ENCODE data around the gene BTBD2.
A peak's percentile ranks its signal among the peaks of the same experiment; 100 is the strongest.
"Not testable (repeated sequence)": the region's sequence is repeated elsewhere in the genome, so short reads cannot be mapped to it uniquely, and the experiment has no call there.

BTBD2 gene

DNA sequence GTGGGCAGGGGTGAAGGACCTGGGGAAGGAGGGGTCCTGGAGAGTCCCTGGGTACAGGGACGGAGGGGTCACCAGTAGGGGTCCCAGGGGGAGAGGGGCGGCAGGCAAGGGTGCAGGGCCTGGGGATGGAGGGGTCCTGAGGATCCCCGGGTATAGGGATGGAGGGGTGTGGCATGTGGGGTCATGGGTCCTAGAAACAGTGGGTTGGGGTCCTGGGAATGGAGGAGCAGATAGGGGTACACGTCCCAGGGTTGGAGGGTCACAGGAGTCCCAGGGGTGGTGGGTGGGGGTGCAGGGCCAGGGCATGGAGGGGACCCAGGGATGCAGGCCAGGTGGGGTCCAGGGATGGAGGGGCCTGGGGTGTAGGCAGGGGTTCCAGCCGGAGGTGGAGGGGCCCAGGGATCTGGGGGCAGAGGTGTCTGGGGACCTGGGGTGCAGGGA is 1.4 kb downstream of the BTBD2 start:
- no peak for DNase-seq (ENCODE audit: low spot score)

- no peak for DNase-seq (ENCODE audit: low spot score)
Observed at GRCh38 chr19:2013683-2013961, 1.9 kb downstream of the BTBD2 start.

- no peak for DNase-seq (ENCODE audit: low spot score)
Observed at GRCh38 chr19:2012941-2013682, 2.4 kb downstream of the BTBD2 start.

DNA sequence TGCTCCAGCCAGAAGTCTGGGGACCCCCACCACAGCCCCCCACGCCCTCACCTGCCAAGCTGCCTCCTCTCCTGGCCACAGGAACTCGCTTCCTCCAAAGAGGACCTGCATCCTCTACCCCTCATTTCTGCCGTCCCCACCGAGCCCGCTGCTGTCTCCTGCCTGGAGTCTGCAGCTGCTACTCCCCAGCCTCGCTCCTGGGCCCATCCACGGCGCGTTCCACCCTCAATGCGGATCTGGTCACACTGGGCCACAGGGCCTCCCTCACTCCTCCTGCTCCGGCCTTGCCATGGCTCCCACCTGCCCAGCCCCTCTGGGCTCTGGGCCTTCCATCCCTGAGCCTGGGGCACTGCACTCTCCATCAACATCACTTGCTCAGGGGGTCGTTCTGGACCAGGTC is 4.3 kb downstream of the BTBD2 start:
- DNase-seq (ENCODE audit: low spot score): no peak

- no peak for DNase-seq (ENCODE audit: low spot score)
Observed at GRCh38 chr19:2010135-2010668, 5.3 kb downstream of the BTBD2 start.

DNA sequence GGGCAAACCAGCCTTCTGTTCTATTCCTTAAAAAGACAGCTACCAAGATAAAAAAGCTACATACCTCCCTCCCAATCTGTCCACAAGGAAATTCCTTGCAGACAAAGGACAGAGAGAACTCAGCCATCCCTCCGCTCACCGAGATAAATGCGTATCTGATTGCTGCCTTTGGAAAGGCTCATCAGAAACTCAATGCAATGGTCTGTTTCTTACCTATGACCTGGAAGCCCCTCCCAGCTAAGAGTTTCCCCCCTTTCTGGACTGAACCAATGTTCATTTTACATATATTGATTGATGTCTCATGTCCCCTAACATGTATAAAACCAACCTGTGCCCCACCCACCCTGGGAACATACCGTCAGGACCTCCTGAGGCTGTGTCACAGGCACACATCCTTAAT is 11.6 kb downstream of the BTBD2 start:
- no peak for DNase-seq (ENCODE audit: low spot score)

GRCh38 chr19:1999856-2000515 is 15.5 kb downstream of the BTBD2 start:
- no peak for DNase-seq (ENCODE audit: low spot score)

DNA sequence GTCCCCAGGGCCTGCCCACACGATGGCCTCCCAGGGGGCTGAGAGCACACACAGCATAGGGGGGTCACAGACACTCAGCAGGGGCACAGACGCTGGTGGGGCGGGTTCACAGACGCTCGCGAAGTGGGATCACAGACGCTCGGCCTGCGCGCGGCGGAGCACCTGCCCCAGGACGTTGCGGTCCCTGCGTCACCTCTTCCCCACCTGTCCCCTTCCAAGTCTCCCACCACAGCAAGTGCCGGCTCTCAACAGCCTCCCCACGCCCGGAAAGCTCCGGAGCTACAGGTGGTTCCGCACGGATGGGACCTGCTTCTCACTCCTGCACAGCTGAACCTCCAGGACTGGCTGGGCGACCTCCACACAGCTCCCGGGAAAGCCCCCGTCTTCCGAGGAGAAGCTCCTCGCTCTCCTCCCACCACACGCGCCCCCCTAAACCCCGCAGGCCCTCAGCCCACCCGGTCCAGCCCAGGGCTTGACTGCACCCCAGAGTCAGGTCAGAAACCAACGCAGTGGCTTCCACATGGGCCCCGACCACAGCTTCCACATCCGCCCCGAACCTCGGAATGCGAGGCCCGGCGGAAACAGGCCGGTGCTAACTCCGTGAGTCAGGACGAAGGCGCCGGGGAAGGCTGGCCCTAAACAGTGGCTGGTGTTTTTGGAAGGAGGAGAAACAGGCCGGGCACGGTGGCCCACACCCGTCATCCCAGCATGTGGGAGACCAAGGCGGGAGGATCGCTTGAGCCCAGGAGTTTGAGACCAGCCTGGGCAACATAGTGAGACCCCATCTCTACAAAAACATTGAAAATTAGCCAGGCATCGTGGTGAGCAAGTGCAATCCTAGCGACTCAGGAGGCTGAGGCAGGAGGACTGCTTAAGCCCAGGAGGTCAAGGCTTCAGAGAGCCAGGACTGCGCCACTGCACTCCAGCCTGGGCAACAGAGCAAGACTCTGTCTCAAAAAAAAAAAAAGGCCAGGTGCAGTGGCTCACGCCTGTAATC is 16.5 kb downstream of the BTBD2 start:
- no peak for DNase-seq (ENCODE audit: low spot score)

DNA sequence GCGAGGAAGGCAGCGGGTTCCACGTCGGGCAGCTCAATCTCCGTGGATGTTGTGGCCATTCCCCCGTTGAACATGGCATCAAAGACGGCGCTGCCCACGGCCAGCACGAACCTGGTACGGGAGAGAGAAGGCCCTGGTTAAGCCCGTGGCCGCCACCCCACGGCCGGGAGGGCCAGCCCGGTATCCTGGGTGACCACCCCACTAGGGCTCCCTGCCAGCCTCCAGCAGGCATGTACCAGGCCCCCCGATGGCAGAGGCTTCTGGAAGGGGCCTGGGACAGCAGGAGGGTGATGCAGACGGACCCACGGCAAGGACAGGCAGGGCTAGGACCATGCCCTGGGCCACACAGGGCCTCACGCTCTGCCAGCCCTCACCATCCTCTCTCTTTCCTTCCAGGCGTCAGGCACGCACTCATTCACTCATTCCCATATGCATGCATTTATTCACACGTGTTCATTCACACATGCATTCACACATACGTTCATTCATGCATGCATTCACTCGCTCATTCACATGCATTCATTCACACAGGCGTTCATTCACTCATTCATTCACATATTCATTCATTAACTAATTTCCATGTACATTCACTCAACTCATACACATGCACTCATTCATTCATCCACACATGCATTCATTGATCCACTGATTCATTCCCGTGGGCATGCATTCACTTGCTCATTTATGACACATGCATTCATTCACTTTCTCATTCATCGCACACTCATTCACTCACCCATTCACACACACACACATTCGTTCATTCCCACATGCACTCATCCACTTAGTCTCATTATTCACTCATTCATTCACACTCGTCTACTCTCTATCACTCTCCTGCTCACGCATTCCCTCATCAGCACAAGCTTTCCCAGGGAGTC is 17.9 kb downstream of the BTBD2 start:
- DNase-seq (ENCODE audit: low spot score): peak; percentile 49

GRCh38 chr19:1992759-1993260 is 22.7 kb downstream of the BTBD2 start:
- DNase-seq (ENCODE audit: low spot score): no peak

- DNase-seq (ENCODE audit: low spot score): no peak
Observed at GRCh38 chr19:1991018-1991913, 24.2 kb downstream of the BTBD2 start.

- DNase-seq (ENCODE audit: low spot score): no peak
Observed at GRCh38 chr19:1990230-1991017, 25.1 kb downstream of the BTBD2 start.

DNA sequence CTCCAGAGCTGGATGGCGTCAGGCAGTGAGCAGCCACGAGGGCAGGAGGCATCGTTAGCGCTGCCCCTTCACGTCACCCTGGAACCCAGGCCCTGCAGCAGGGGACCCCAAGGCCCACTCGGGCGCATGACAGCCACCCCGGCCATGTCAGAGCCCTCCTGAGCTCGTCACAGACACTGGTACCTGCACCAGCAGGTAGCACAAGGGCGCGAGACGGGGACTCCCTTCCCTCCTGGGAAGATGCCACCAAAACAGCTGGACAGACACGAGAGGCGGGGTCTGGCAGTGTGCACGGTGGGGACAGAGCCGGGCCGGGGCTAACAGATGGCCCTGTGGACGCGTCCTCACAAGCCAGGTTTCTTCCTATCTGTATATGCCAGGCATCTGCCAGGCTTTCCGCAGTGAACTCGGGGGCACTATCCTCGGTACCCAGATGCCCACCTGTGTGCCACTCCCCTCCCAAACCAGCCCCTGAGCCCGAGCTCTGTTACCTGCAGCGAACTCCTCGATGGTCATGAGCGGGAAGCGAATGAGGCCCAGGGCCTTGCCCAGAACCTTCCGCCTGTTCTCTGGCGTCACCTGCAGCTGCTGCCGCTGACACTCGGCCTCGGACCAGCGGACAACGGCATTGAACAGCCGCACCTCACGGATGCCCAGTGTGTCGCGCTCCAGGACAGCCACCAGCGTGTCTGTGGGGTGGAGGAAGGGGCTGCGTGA is 25.8 kb downstream of the BTBD2 start:
- no peak for DNase-seq (ENCODE audit: low spot score)

- DNase-seq (ENCODE audit: low spot score): not testable (repeated sequence)
Observed at GRCh38 chr19:1988464-1988863, 27.1 kb downstream of the BTBD2 start.

- DNase-seq (ENCODE audit: low spot score): no peak
Observed at GRCh38 chr19:1987197-1988187, 28.0 kb downstream of the BTBD2 start.

GRCh38 chr19:1986357-1987162 is 29.0 kb downstream of the BTBD2 start:
- no peak for DNase-seq (ENCODE audit: low spot score)
